ENCODE results near the gene TNFRSF25. TPM values are rescaled to one million over a fixed set of nuclear protein-coding genes. Genes with fewer than 3 reads are reported as not detected.

Gene TNFRSF25
- polyA plus RNA-seq, 1 of the 3 experiments (the other 2 are of a cell fraction), result 20.8 TPM

DNA sequence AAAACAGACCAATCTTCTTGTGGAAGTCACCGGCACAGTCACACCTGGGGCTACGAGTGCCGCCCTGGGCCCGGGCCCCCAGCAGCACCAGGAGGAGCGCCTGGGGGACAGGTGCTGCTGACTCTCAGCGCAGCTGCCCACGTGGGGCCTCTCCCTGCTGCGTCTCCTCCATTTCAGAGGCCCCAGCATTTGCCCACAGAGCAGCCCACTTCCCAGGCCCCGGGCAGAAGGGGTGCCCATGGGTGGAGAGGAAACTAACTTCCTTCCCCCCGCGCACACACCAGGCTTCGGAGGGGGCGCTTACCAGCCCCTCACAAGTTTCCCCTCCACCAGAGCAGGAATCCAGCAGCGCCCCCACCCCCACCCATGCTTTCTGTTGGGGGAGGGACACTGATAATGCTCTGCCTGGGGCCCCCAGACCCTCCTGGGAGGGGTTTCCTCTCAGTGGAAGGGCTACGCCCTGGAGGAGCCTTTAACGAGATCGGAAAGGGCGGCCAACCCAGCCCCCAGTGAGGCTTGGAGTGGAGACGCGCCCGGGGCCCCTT lies 440 bp downstream of the TNFRSF25 start:
- TF ChIP-seq TEAD4 (IDR thresholded peaks at IDR 0.05; ENCODE audit: borderline replicate concordance, insufficient read depth), result no peak
- no peak for TF ChIP-seq RXRA (IDR thresholded peaks at IDR 0.05; ENCODE audit: borderline replicate concordance, low read depth)
- TF ChIP-seq IRF3 (IDR thresholded peaks at IDR 0.05; ENCODE audit: low read depth, low read length), result no peak
- TF ChIP-seq GABPA (IDR thresholded peaks at IDR 0.05; ENCODE audit: low read depth), result no peak
- TF ChIP-seq FOXM1 (IDR thresholded peaks at IDR 0.05; ENCODE audit: low read depth), result no peak
- TF ChIP-seq ELF1 (IDR thresholded peaks at IDR 0.05), result no peak
- no peak for TF ChIP-seq FOSL2 (IDR thresholded peaks at IDR 0.05; ENCODE audit: borderline replicate concordance, low read depth)
- TF ChIP-seq GATA2 (CRISPR knock-in tag; IDR thresholded peaks at IDR 0.05), result no peak
- no peak for TF ChIP-seq RAD21 (IDR thresholded peaks at IDR 0.05; ENCODE audit: low read length)
- TF ChIP-seq FOXJ3 (CRISPR knock-in tag; IDR thresholded peaks at IDR 0.05), result no peak
- no peak for TF ChIP-seq MEF2A (IDR thresholded peaks at IDR 0.05; ENCODE audit: borderline replicate concordance, low read depth)
- TF ChIP-seq, protein P1, sequence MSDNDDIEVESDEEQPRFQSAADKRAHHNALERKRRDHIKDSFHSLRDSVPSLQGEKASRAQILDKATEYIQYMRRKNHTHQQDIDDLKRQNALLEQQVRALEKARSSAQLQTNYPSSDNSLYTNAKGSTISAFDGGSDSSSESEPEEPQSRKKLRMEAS (IDR thresholded peaks at IDR 0.05; ENCODE audit: low read depth), result no peak
- no peak for TF ChIP-seq NFIC (IDR thresholded peaks at IDR 0.05; ENCODE audit: borderline replicate concordance)
- no peak for TF ChIP-seq YY1 (IDR thresholded peaks at IDR 0.05; ENCODE audit: low read depth)
- Histone ChIP-seq H2AFZ (ENCODE audit: low read depth) (no peak overlapping the region), H3K4me2 (no peak overlapping the region), H3K9ac (no peak overlapping the region), H3F3A (replicated peaks; ENCODE audit: insufficient read depth) (no peaks in the 10 kb centered on the region), H3K9me3 (no peaks in the 10 kb centered on the region), H3K9me2 (no peaks in the 10 kb centered on the region), H3K27ac (ENCODE audit: low read depth in 2 of 2, low read length in 1 of 2) (no peak overlapping the region), H3K79me2 (ENCODE audit: insufficient read depth) (no peaks in the 10 kb centered on the region), H4K20me1 (ENCODE audit: insufficient read depth) (no peaks in the 10 kb centered on the region), H3K4me1 (ENCODE audit: control insufficient read depth in 1 of 2, insufficient read depth in 2 of 2, low read depth in 1 of 2, low read length in 1 of 2) (no peaks in the 10 kb centered on the region), H3K27me3 (ENCODE audit: insufficient read depth) (no peaks in the 10 kb centered on the region), H3K36me3 (replicated peaks in 1 of 2; ENCODE audit: control insufficient read depth in 1 of 2, insufficient read depth in 2 of 2, low read length in 1 of 2) (peaks cover 0 to 40% of the 10 kb centered on the region in 2 experiments), H3K4me3 (ENCODE audit: low read depth in 2 of 2, low read length in 1 of 2) (no peak overlapping the region)
- 91% methylated on average over 4 of the region's 21 CpGs for WGBS (ENCODE audit: low lambda C conversion rate)
- DNase-seq, result no peak
- ChIA-PET CTCF (interaction anchor here (1.0 to 4.2 kb wide), 2 partner anchors 9 to 11 kb away, joined by 4 to 12 read pairs; no protein-coding TSS in a partner anchor), POLR2A (no interaction called here)

DNA sequence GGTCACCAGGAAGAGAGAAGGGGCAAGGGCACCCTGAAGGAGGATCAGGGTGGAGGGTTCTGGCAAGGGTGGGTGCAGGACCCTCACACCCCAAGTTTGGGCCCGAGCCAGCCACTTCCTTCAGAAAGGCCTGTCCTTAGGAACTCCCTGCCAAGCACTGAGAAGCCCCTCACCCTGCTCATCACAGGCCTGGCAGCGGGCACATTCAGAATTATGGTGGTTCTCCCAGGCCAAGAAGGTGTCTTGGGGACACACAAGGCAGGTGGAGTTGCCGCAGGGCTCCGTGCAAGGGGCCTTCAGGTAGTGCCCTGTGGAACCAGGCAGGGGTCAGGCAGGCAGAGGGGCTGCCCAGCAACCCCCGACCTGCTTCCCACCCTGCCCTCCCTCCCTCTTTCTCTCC lies 1.1 kb downstream of the TNFRSF25 start:
- Histone ChIP-seq H3K36me3 (replicated peaks in 1 of 2; ENCODE audit: control insufficient read depth in 1 of 2, insufficient read depth in 2 of 2, low read length in 1 of 2) (peaks cover 0 to 34% of the 10 kb centered on the region in 2 experiments), H3K4me2 (no peak overlapping the region), H3K4me1 (ENCODE audit: control insufficient read depth in 1 of 2, insufficient read depth in 2 of 2, low read depth in 1 of 2, low read length in 1 of 2) (no peaks in the 10 kb centered on the region), H3K9ac (no peak overlapping the region), H3K27ac (ENCODE audit: low read depth in 2 of 2, low read length in 1 of 2) (no peak overlapping the region), H4K20me1 (ENCODE audit: insufficient read depth) (no peaks in the 10 kb centered on the region), H3F3A (replicated peaks; ENCODE audit: insufficient read depth) (no peaks in the 10 kb centered on the region), H2AFZ (ENCODE audit: low read depth) (no peak overlapping the region), H3K9me2 (no peaks in the 10 kb centered on the region), H3K27me3 (ENCODE audit: insufficient read depth) (no peaks in the 10 kb centered on the region), H3K4me3 (ENCODE audit: low read depth in 2 of 2, low read length in 1 of 2) (no peak overlapping the region), H3K79me2 (ENCODE audit: insufficient read depth) (no peaks in the 10 kb centered on the region), H3K9me3 (no peaks in the 10 kb centered on the region)
- POLR2A ChIA-PET, result no interaction called here
- 100% methylated on average over 1 of the region's 5 CpGs for WGBS (ENCODE audit: low lambda C conversion rate)
- CTCF ChIA-PET, result interaction anchor here (1.4 to 4.2 kb wide), 2 partner anchors 12 to 42 kb away, joined by 3 to 12 read pairs; no protein-coding TSS in a partner anchor
- TF ChIP-seq, protein P2, sequence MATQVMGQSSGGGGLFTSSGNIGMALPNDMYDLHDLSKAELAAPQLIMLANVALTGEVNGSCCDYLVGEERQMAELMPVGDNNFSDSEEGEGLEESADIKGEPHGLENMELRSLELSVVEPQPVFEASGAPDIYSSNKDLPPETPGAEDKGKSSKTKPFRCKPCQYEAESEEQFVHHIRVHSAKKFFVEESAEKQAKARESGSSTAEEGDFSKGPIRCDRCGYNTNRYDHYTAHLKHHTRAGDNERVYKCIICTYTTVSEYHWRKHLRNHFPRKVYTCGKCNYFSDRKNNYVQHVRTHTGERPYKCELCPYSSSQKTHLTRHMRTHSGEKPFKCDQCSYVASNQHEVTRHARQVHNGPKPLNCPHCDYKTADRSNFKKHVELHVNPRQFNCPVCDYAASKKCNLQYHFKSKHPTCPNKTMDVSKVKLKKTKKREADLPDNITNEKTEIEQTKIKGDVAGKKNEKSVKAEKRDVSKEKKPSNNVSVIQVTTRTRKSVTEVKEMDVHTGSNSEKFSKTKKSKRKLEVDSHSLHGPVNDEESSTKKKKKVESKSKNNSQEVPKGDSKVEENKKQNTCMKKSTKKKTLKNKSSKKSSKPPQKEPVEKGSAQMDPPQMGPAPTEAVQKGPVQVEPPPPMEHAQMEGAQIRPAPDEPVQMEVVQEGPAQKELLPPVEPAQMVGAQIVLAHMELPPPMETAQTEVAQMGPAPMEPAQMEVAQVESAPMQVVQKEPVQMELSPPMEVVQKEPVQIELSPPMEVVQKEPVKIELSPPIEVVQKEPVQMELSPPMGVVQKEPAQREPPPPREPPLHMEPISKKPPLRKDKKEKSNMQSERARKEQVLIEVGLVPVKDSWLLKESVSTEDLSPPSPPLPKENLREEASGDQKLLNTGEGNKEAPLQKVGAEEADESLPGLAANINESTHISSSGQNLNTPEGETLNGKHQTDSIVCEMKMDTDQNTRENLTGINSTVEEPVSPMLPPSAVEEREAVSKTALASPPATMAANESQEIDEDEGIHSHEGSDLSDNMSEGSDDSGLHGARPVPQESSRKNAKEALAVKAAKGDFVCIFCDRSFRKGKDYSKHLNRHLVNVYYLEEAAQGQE (IDR thresholded peaks at IDR 0.05; ENCODE audit: low read depth, low read length), result no peak
- no peak for TF ChIP-seq NFIC (IDR thresholded peaks at IDR 0.05; ENCODE audit: borderline replicate concordance)
- no peak for TF ChIP-seq NRF1 (IDR thresholded peaks at IDR 0.05; ENCODE audit: low read depth, low read length)
- TF ChIP-seq FOSL2 (IDR thresholded peaks at IDR 0.05; ENCODE audit: borderline replicate concordance, low read depth), result no peak
- no peak for TF ChIP-seq SIN3A (IDR thresholded peaks at IDR 0.05; ENCODE audit: borderline replicate concordance, low read depth, low read length)
- TF ChIP-seq IRF3 (IDR thresholded peaks at IDR 0.05; ENCODE audit: low read depth, low read length), result no peak
- TF ChIP-seq MEF2A (IDR thresholded peaks at IDR 0.05; ENCODE audit: borderline replicate concordance, low read depth), result no peak
- DNase-seq, result no peak
